Activated T-helper 1 cell treated with anti-CD3 and anti-CD28 coated beads, Interleukin-12 subunit alpha, Interleukin-12 subunit beta, Interleukin-2, Interleukin-4 antibody, amounts not matched to agents 30 ng/mL and 10 ng/mL and 1 ng/mL, durations not matched to agents 14 hours and 24 hours and 36 hours (primary cell): ENCODE data around the gene NPPB. TPM values are rescaled to one million over a fixed set of nuclear protein-coding genes. Genes with fewer than 3 reads are reported as not detected.

Experiments used
- DNase-seq: peaks from one replicate; pipeline ENCODE4 v3.0.0; 2021; ENCODE audit warnings: low spot score
- H3K27ac Mint-ChIP-seq: one replicate; pipeline ENCODE4 v1.8.0; 2021; ENCODE audit warnings: mild to moderate bottlenecking, mixed read lengths
- H3K27me3 Mint-ChIP-seq: one replicate; pipeline ENCODE4 v1.8.0; 2022; ENCODE audit warnings: mild to moderate bottlenecking, moderate library complexity, mixed read lengths; ENCODE audit not compliant: insufficient read depth
- H3K36me3 Mint-ChIP-seq: one replicate; pipeline ENCODE4 v1.8.0; 2021; ENCODE audit warnings: low read depth, mixed read lengths
- H3K4me1 Mint-ChIP-seq: one replicate; pipeline ENCODE4 v1.8.0; 2021; ENCODE audit warnings: low read depth, mixed read lengths
- H3K4me3 Mint-ChIP-seq: one replicate; pipeline ENCODE4 v1.8.0; 2021; ENCODE audit warnings: mild to moderate bottlenecking, moderate library complexity, mixed read lengths
- H3K9me3 Mint-ChIP-seq: one replicate; pipeline ENCODE4 v1.8.0; 2021; ENCODE audit warnings: mixed read lengths
- intact Hi-C: fragments of 100-400 bp; cut with micrococcal nuclease; formaldehyde crosslinking; loops from one replicate; pipeline ENCODE4 v1.15.1; 2024
- total RNA-seq: library from RNA; stranded (reverse); gene quantifications from 2 replicates; pipeline ENCODE4 v1.2.3, GENCODE V29; 2022

The NPPB gene
- total RNA-seq, 1 donor from 2014 or later, result not detected

DNA sequence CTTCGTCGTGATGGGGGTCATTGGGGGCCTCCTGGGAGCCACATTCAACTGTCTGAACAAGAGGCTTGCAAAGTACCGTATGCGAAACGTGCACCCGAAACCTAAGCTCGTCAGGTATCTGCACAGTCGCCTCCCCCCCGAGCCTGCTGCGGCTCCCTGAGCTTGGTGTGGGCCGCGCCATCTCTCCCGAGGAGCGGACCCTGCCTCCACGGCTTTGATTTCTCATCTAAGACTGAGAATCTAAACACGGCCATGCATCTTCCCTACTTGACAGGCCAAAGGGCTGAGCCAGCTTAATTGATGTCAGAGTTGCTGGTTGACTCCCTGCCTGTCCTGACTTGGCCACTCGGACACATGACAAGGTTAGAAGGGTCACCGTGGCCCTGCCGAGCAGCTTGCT, 30.2 kb downstream of the NPPB start:
- Mint-ChIP-seq H3K27me3 (no peaks in the 10 kb centered on the region), H3K27ac (no peak overlapping the region), H3K4me3 (no peak overlapping the region), H3K4me1 (no peaks in the 10 kb centered on the region), H3K9me3 (no peaks in the 10 kb centered on the region), H3K36me3 (peaks cover 11% of the 10 kb centered on the region)
- DNase-seq, result no peak
- intact Hi-C loops, result no loop called here

DNA sequence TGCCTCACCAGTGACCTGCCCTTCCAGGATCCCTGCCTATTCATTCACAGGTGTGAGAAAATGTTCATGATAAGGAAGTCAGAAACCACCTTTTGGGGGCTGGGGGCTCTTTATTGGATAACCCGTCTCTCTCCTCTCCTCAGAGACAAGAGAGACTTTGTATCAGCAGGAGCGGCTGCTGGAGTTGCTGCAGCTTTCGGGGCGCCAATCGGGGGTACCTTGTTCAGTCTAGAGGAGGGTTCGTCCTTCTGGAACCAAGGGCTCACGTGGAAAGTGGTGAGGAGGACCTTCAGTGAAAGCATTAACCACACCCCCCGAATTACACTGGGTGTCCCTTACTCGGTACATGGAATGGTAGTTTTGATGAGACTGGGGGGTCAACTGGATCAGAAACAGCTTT, 31.8 kb downstream of the NPPB start:
- DNase-seq, result no peak
- H3K4me1 Mint-ChIP-seq, result no peaks in the 10 kb centered on the region
- H3K4me3 Mint-ChIP-seq, result no peak overlapping the region
- H3K27me3 Mint-ChIP-seq, result no peaks in the 10 kb centered on the region
- no peaks in the 10 kb centered on the region for H3K9me3 Mint-ChIP-seq
- no peak overlapping the region for H3K27ac Mint-ChIP-seq
- intact Hi-C loops, result no loop called here
- H3K36me3 Mint-ChIP-seq, result peaks cover 14% of the 10 kb centered on the region

DNA sequence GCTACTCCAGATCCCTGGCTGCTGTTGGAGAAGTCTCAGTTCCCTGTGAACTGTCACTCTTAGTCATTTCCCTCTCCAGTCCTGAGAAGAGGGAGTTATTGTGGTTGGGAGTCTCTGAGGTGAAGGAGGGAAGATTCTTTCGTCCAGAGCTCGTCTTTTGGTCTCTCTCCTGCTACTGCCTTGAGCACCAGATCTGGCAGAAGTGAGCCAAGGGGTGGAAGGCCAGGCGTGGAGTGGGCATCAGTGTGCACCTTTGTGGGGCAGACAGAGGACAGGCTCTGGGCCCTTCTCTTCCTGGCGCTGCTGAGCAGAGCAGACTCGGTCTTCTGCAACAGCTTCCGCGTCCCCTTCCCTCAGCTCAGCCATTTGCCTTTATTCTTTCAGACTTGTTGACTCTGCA, 33.6 kb downstream of the NPPB start:
- H3K27ac Mint-ChIP-seq, result no peak overlapping the region
- H3K27me3 Mint-ChIP-seq, result no peaks in the 10 kb centered on the region
- intact Hi-C loops, result no loop called here
- no peaks in the 10 kb centered on the region for H3K4me1 Mint-ChIP-seq
- H3K4me3 Mint-ChIP-seq, result no peak overlapping the region
- peaks cover 19% of the 10 kb centered on the region for H3K36me3 Mint-ChIP-seq
- no peaks in the 10 kb centered on the region for H3K9me3 Mint-ChIP-seq
- DNase-seq, result no peak

DNA sequence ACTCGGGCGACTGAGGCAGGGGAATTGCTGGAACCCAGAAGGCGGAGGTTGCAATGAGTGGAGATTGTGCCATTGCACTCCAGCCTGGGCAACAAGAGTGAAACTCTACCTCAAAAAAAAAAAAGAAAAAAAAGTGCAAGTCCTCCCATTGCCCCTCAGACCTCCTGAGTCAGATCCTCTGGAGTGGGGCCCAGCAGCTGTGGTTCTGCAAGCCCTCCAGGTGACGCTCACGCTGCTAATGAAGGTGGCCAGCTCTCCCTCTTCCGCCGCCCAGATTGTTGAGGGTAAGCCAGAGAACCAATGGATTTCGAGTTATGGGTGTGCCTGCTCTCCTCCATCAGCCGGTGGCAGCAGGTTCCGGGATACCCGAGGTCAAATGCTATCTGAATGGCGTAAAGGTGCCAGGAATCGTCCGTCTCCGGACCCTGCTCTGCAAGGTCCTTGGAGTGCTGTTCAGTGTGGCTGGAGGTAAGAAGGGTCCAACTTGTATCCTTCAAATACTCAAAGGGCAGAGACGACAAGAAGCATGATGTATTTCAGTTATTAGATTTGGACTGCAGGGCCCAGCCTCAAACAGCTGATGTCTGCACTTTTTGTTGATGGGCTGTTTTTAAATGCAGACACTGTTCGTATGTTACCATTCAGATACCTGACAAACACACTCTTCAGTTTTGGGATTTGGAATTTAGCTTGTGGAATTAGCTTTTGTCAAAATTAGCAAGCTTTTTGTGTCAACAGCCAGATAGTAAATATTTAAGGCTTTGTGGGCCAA, 35.2 kb downstream of the NPPB start:
- no peak for DNase-seq
- Mint-ChIP-seq H3K9me3 (no peaks in the 10 kb centered on the region), H3K27me3 (no peaks in the 10 kb centered on the region), H3K36me3 (peaks cover 26% of the 10 kb centered on the region), H3K27ac (no peak overlapping the region), H3K4me1 (no peaks in the 10 kb centered on the region), H3K4me3 (no peak overlapping the region)
- intact Hi-C loops, result no loop called here

DNA sequence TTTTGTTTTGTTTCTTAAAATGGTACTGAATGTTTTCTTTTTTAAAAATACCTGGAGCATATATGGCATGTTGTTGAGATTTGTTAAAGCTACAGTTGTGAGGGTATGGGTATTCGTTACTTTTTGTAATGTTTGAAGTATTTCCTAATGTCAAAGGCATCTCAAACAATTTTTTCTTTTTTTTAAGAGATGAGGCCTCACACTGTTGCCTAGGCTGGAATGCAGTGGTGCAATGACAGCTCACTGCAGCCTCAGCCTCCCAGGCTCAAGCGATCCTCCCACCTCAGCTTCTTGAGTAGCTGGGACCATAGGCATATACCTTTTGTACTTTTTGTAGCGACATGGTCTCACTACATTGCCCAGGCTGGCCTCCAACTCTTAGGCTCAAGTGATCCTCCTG, 36.7 kb downstream of the NPPB start:
- Mint-ChIP-seq H3K4me1 (no peaks in the 10 kb centered on the region), H3K27me3 (no peaks in the 10 kb centered on the region), H3K36me3 (peaks cover 26% of the 10 kb centered on the region), H3K4me3 (no peak overlapping the region), H3K27ac (no peak overlapping the region), H3K9me3 (no peaks in the 10 kb centered on the region)
- intact Hi-C loops, result no loop called here
- no peak for DNase-seq

DNA sequence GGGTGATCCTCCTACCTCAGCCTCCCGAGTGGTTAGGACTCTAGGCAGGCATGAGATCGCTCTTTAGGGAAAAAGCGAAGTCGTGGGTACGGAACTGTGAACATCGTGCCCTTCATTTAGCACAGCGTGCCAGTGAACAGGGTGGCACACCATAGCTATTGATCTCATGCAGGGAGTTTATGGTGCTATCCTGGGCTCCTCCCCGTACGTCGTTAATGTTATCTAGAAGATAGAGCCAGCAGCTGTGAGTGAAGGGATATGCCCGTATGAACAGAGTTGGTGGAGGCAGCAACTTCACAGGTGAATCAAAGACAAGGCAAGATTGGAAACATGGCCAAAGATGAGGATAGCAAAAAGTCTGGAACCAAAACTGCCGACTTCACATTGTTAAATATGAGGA, 41.6 kb downstream of the NPPB start:
- no peak overlapping the region for H3K4me3 Mint-ChIP-seq
- no peaks in the 10 kb centered on the region for H3K27me3 Mint-ChIP-seq
- intact Hi-C loops, result no loop called here
- H3K27ac Mint-ChIP-seq, result no peak overlapping the region
- peaks cover 26% of the 10 kb centered on the region for H3K36me3 Mint-ChIP-seq
- DNase-seq, result no peak
- H3K9me3 Mint-ChIP-seq, result no peaks in the 10 kb centered on the region
- no peaks in the 10 kb centered on the region for H3K4me1 Mint-ChIP-seq

DNA sequence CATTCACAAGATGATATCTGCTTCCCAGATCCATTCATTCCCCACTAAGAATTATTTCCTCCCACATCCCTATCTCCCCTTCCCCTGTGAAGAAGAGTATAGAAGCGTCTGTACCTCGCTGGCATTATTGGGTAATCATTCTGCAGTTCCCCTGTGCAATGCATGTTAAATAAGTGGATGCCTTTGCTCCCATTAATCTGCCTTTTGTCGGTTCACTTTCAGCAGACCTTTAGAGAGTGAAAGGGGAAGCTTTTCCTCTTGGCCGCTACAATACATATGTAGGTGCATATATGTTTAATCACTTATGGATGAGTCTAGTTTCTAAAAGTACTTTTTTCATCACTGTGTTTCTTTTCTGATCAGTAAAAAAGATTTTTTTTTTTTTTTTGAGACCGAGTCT, 45.7 kb downstream of the NPPB start:
- Mint-ChIP-seq H3K9me3 (no peaks in the 10 kb centered on the region), H3K4me3 (no peak overlapping the region), H3K27me3 (no peaks in the 10 kb centered on the region), H3K36me3 (peaks cover 28% of the 10 kb centered on the region), H3K27ac (no peak overlapping the region), H3K4me1 (peaks cover 12% of the 10 kb centered on the region)
- intact Hi-C loops, result no loop called here
- DNase-seq, result no peak

Other genes with a start within 250 kb of the NPPB start
- gene FBXO2, start 204.5 kb downstream of the NPPB start, total RNA-seq, result 0.60 and 0.93 TPM in 2 replicates
- 22.0 and 24.2 TPM in 2 replicates for gene FBXO44, start 204.1 kb downstream of the NPPB start, total RNA-seq
- gene FBXO6, start 194.7 kb downstream of the NPPB start, total RNA-seq, result 15.7 and 17.2 TPM in 2 replicates
- 76.9 and 81.8 TPM in 2 replicates for gene MAD2L2, start 177.8 kb downstream of the NPPB start, total RNA-seq
- 0.07 TPM in 1 of 2 replicates, not detected in the other for gene DRAXIN, start 167.2 kb downstream of the NPPB start, total RNA-seq
- gene AGTRAP, start 122.8 kb downstream of the NPPB start, total RNA-seq, result 13.8 and 15.9 TPM in 2 replicates
- not detected in 2 replicates for gene C1orf167, start 96.8 kb downstream of the NPPB start, total RNA-seq
- 18.1 and 21.4 TPM in 2 replicates for gene MTHFR, start 53.0 kb downstream of the NPPB start, total RNA-seq
- gene CLCN6, start 52.8 kb downstream of the NPPB start, total RNA-seq, result 11.2 and 14.3 TPM in 2 replicates
- not detected in 2 replicates for gene NPPA, start 11.2 kb downstream of the NPPB start, total RNA-seq
- gene KIAA2013, start 67.5 kb upstream of the NPPB start, total RNA-seq, result 38.2 and 39.1 TPM in 2 replicates
- 32.3 and 37.8 TPM in 2 replicates for gene PLOD1, start 75.8 kb upstream of the NPPB start, total RNA-seq
- 88.1 and 95.4 TPM in 2 replicates for gene MFN2, start 121.5 kb upstream of the NPPB start, total RNA-seq
- 74.9 and 75.3 TPM in 2 replicates for gene MIIP, start 160.6 kb upstream of the NPPB start, total RNA-seq
- 26.9 and 27.9 TPM in 2 replicates for gene TNFRSF8, start 204.4 kb upstream of the NPPB start, total RNA-seq